ENCODE data around the gene RFX1.
A peak's percentile ranks its signal among the peaks of the same experiment; 100 is the strongest.

RFX1 gene

DNA sequence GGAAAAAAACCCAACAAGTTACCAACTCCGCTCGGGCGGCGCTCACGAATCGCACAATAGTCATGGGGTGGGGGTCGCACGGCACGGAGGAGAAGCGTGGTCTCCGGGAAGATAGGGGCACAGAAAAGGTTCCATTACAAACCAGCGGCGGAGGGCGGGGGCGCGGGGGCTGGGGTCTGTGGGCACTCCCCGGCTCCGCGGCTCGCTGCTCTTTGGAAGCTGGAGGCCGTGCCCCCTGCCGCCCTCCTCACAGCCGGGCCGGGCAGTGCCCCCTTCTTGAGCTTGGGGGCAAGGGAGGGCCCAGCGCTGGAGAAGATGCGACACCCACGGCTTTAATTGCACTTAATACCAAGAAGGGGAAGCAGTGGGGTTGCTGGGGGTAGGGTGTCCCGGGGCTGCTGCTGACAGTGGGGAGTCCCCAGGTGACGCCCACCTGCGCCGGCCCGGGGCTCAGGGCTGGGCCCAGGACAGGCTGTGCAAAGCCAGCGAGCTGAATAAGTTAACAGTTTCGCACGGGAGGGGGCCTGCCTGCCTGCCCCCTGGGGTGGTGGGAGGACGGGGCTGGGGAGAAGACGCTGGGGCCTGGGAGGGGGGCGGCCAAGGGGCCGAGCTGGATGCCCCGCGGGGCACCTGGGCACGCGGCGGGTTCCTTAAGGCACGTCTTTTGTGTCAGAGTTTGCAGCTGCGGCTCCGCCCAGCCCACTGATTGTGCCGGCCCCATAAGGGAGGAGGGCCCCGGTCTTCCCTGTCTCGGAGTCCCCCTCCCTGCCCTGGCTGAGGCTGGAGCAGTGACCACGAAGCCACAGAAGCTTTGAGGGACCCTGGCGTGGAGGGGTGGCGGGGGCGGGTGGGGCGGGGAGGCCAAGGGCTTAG, 44.1 kb downstream of the RFX1 start:
- DNase-seq (ENCODE audit: low read depth in 3 of 3, low spot score in 1 of 3), result no peak

DNA sequence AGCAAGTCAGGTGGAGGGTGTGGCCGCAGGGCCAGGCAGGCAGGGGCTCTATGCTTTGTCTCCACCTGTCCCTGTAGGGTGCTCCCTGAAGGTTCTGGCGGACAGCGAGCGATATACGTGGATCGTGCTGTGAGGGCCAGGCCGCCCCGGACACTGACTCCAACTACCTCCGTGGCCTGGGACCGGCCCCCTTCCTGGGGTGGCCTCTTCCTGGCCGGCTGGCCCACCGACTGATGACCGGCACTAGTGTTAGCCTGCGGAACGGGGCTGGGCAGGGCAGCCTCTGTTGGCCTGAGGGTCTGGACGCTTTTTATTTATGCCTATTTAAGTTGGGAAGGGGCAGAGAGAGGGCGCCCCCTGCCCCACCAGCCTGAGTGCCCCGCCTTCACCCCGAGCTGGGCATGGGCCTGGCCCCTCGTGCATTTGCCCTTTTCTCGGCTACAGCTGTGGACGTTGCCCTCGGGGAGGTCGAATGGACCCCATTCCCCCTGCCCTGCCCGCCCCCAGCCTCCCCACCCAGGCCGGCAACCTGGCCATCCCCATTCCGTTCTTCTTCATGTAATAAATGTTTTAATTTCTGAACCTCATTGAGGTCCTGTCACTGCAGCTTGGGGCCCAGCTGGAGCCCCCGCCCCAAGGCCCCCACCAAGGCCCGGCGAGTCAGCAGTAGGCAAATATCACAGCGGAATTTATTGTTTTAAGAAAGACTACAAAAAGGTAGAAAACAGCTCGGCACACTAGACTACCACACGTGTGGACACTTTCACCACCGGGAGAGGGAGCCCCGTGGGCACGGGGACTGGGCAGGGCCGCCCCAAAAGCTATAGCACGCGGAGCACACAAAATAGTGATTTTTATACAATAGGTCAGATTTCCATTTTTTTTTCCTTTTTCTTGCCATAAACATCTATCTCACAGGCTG, 45.0 kb downstream of the RFX1 start:
- DNase-seq (ENCODE audit: low read depth in 3 of 3, low spot score in 1 of 3), result no peak

DNA sequence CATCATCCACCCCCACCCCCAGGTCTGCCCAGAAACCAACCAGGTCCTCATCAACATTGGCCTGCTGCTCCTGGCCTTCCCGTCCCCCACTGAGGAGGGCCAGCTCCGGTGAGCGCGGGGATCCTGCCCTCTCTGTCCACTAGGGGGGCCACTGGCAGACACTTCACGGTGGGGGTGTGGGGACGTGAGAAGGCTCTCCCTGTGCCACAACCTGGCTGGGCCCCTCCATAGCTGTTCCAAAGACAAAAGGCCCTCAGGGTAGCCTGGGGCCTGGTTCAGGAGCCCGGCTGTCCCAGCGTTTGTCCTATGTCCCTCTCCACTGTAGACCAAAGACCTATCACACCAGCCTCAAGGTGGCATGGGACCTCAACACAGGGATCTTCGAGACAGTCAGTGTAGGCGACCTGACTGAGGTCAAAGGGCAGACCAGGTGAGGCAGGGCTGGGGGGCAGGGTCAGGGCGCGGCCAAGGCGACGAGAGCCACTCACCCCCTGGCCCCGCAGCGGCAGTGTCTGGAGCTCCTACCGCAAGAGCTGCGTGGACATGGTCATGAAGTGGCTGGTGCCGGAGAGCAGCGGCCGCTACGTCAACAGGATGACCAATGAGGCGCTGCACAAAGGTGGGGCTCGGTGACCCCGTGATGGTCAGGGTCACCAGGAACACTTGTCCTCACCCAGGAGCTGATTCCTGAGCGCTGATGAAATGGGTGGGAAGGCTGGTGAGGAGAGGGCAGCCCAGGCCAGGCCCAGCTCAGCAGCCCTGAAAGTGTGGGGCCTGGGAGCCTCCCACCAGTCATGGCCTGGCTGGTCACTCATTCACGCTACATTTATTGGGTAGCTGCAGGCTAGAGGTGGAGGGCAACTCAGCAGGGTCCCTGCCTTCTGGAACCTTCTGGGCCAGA, 45.9 kb downstream of the RFX1 start:
- DNase-seq (ENCODE audit: low read depth in 3 of 3, low spot score in 1 of 3), result no peak

DNA sequence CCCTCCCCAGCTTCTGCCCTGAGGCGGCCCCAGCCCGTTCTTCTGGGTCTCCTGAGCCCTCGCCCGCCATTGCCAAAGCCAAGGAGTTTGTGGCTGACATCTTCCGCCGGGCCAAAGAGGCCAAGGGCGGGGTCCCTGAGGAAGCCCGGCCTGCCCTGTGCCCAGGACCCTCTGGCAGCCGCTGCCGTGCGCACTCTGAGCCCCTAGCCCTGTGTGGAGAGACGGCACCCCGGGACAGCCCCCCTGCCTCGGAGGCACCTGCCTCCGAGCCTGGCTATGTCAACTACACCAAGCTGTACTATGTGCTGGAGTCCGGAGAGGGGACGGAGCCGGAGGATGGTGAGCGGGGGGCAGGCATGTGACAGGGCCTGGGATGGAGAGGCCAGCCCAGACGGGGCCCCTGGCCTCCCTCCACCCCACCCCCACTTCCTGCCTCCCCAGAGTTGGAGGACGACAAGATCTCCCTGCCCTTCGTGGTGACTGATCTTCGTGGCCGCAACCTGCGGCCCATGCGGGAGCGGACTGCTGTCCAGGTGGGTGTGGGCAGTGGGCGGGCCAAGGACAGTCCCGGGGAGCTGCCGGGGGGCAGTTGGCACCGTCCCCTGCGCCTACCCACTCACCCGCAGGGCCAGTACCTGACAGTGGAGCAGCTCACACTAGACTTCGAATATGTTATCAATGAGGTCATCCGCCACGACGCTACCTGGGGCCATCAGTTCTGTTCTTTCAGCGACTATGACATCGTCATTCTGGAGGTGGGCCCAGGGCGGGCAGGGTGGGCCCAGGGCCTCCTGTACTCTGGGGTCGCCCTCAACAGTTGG, 46.8 kb downstream of the RFX1 start:
- no peak for DNase-seq (ENCODE audit: low read depth in 3 of 3, low spot score in 1 of 3)

DNA sequence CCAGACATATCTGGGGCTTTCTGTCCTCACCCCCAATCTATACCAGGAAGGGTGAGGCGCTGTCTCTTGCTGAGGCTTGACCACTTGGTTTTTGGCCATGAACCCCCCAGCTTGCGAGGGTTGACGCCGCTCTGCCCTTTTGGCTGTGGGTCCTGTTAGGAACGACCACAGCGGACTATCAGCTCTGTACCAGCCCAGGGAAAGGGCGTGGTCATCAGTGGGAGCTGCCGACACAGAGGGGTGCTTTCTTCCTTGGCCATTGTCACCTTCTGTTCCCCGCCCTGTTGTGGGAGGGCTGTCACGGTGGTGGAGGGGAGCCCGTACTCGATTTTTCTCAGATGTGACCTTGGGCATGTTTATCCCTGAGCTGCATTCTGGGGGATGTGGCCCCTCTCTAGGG, 48.1 kb downstream of the RFX1 start:
- DNase-seq (ENCODE audit: low read depth in 3 of 3, low spot score in 1 of 3), result no peak

DNA sequence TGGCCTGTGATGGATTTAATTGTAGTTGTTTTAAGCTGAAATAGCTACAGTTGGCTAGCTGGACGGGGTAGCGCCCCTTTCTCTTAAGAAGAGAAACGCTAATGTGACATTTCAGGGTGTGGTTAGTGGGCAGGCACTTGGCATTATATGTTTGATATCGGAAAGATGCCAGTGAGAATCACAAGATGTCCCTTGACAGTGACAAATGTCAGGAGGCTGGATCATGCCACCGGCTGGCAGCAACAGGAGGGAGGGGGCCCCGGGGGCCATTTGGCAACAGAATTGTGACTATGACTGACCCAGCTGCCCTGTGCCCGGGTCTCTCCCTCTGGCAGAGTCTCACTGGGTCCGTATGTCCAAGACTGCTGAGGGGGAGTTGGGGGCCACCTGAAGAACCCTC, 49.1 kb downstream of the RFX1 start:
- DNase-seq (ENCODE audit: low read depth in 3 of 3, low spot score in 1 of 3), result no peak

DNA sequence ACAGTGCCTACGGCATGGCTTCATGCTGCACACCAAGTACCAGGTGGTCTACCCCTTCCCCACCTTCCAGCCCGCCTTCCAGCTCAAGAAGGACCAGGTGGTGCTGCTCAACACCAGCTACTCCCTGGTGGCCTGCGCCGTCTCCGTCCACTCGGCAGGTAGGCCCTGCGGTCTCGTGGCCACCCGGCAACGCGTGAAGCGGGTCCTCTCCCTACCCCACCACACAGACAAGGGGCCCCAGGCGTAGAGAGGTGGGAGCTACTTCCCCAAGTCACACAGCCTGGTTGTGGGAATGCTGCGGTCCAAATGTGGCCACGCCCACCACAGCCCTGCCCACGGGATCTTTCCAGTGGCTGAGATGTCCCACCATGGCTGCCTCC, 49.8 kb downstream of the RFX1 start:
- no peak for DNase-seq (ENCODE audit: low read depth in 3 of 3, low spot score in 1 of 3)

DNA sequence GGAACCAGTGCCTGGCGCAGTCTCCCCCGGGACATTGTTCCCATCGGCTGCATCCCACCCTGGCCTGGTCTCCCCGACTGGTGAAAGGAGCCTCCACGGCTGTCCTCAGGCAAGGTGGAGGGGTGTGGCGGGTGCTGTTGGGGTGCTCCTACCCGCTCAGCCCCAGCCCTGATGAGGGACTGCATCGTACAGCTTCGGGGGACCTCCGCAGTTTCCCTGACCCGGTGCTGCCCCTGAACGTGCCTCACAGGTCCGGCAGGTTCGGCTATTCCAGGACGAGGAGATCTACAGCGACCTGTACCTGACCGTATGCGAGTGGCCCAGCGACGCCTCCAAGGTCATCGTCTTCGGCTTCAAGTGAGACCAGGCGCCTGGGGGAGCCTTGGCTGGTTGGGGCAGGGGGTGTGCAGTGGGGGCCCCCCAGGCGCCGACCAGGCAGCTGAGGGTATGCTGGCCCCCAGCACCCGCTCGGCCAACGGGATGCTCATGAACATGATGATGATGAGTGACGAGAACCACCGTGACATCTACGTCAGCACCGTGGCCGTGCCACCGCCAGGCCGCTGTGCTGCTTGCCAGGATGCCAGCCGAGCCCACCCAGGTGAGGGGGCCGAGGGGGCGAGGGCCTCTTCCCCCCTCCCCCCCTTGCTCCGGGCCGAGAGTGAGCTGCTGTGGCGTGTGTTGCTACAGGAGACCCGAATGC, 50.3 kb downstream of the RFX1 start:
- DNase-seq (ENCODE audit: low read depth in 3 of 3, low spot score in 1 of 3), result no peak

DNA sequence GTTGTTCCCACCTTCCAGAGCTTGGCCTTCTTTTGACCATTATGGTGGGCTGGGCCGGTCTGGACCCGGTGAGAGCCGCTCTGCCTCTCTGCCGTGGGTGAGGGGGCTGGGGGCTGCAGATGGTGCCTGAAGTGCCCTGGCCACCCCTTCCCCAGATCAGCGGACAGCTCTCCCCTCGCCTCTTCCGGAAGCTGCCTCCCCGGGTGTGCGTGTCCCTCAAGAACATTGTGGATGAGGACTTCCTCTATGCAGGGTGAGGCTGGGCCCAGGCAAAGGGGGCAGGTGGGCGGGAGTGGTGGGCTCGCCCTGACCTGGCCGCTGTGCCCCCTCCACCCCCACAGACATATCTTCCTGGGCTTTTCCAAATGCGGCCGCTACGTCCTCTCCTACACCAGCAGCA, 51.9 kb downstream of the RFX1 start:
- no peak for DNase-seq (ENCODE audit: low read depth in 3 of 3, low spot score in 1 of 3)

DNA sequence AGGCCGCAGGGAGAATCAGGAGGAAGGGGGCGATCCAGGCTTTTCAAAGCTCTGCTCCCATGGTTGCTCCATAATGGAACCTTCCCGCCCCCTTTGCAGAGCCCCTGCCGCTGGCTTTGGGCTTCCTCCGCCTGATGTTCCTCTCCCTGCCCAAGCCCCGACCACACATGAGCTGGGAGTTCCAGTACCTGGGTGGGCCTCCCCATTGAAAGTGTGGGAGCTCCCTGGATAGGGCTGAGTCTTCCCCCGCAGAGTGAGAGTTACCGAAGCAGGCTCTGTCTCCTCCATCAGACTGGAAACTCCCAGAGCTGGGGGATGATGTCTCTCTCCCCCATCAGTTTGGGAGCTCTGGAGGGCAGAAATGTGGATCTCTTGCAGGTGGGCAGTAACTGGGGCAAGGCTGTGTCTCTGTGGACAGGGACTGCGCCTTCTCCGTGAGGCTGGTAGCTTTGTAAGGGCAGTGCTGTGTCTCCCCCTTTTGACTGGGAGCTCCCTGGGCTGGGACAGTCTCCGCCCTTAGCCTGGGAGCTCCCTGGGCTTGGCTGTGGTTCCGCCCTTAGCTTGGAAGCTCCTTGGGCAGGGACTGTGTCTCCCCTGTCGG, 53.1 kb downstream of the RFX1 start:
- no peak for DNase-seq (ENCODE audit: low read depth in 3 of 3, low spot score in 1 of 3)

DNA sequence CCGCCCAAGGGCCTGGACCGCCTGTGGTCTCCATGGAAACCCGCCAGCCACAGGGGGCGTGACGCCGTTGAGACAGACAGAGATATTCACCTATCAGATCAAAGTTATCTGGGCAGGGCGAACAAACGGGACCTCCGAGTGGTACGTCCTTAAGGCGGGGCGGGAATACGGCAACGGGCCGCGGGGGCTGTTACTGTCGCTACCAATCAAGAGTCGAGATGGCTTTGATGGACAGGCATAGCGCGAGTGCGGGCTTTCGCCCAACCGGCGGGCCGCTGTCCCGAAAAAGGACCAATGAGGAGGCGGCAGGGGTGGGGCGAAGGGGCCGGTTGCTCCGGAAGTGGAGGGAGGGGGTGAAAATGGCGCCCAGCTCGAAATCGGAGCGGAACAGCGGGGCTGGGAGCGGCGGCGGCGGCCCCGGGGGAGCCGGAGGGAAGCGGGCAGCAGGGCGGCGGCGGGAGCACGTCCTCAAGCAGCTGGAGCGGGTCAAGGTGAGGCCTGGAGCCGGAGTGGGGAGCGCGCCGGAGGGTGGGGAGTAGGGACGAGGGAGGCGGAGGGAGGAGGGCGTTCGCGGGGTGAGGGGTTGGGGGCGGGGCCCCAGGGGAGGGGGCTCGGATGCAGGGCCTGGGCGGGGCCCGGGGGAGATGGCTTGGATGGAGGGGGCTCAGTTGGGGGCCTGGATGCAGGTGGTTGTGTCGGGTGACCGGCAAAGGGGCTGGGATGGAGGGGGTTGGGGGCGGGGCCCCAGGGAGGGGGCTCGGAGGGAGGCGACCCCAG, 53.8 kb downstream of the RFX1 start, which contains the start of gene DCAF15:
Gene DCAF15, plus strand, starts transcription at position 356 of the 777 bp plus-strand sequence. Its CDS starts 4 bp downstream, at position 360.
- DNase-seq (ENCODE audit: low read depth in 3 of 3, low spot score in 1 of 3), result peak; percentile 93 to 99 (median 95)

DNA sequence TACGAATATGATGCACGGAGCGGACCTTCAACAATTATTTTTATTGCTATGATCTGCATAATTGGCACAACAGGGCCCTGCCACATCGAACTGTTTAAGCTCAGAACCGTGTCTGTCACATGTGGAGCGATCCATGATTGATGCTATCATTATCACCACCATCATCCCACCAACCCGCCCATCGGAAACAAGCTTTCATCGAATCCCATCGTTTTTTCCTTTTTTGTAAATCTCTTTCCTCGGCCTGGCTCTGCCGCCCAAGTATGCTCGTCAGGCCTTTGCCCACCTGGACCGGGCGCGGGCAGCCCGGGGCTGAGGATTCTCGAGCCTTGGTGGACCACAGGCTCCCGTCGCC, 54.3 kb downstream of the RFX1 start:
- no peak for DNase-seq (ENCODE audit: low read depth in 3 of 3, low spot score in 1 of 3)

DNA sequence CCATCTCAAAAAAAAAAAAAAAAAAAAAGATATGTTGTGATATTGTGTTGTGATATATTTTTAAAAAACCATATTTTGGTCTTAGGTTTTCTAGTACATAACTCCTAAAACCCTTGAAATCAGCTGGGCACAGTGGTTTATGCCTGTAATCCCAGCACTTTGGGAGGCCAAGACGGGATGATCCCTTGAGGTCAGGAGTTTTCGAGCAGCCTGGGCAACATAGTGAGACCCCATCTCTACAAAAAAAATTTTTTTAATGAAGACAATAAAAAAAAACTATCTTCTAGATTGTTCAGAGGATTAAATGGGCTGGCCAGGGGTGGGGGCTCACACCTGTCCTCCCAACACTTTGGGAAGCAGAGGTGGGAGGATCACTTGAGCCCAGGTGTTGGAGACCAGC, 55.1 kb downstream of the RFX1 start:
- DNase-seq (ENCODE audit: low read depth in 3 of 3, low spot score in 1 of 3), result no peak

DNA sequence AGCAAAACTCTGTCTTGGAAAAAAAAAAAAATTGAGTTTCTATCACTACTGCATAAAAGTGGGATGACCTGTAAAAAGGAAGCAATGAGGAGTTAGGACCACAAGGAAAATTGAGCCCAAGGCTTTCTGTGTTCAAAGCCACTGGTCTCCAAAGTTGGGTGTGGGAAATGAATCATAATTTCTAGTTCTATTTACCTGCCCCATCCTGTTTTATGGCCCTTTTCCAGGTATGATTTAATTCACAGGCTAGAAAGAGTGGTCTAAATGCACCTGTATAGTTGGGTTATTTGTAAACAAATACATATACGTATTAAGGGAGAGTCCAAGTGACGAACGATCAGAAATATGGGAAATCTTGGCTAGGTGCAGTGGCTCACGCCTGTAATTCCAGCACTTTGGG, 59.7 kb downstream of the RFX1 start:
- no peak for DNase-seq (ENCODE audit: low read depth in 3 of 3, low spot score in 1 of 3)

DNA sequence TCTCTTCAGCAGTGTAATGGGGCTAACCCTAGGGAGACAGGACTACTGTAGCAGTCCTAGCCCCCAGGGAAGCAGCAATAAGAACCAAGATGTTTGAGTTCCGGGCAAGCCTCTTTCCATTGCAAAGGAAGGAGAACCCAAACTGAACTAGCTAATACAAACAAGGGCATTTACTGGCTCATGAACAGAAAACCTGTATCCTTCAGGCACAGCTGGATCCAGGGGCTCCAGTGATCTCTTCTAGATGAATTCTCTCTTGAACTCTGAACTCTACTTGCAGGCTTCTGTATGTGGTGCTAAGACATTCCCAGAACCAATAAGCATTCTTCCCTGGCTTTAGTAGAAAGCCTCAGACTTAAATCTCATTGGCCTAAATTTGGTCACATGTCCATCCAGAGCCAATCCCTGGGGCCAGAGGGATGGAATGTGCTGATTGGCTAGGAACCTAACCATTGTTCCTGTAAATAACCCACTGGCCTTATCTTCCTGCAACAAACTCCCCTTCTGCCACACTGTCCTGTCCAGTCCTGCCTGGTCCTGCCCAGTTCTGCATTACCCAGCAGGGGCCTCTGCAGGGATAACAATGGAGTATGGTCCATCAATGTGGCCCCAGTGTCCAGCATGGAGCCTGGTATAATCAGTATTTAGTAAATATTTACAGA, 64.0 kb downstream of the RFX1 start:
- DNase-seq (ENCODE audit: low read depth in 3 of 3, low spot score in 1 of 3), result no peak

DNA sequence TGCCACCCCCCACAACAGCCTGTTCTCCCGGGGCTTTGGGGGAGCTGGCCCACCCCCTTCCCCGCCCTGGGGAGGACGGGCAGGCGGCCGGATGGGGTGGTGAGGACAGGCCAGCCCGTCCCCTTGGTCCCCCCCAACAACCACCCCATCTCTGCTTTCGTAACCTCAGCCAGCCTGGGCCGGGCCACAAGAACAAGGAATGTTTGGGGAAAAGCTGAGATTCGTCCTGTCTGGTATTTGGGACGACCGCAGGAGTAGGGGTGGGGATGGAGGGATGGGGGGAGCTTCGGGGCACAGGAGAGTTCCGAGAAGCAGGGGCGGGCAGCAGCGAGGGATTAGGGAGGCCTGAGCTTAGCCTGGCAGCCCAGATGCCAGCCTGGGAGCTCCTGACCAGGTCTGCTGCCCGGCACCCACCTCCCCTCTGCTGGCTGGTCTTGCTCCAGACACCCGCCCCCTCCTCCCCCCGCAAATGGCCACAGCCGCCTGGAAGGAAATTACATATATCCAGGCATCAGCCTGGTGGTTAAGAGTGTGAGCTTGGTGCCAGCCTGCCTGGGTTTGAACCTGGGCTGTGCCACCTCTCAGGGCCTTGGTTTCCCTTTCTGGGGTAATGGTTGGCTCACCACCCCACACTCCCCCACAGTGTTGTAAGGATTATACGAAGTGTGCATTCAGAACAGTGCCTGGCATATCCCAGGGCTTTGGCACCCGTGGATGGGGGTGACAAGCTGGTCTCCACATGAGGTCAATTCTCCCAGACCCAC, 67.6 kb downstream of the RFX1 start, which contains the start of gene PODNL1:
Gene PODNL1, minus strand, starts transcription at position 117 of the 764 bp plus-strand sequence. CDS start 236 bp downstream, outside the sequence.
- DNase-seq (ENCODE audit: low read depth in 3 of 3, low spot score in 1 of 3), result no peak

All from stimulated activated CD4-positive, alpha-beta T cell treated with anti-CD3 and anti-CD28 coated beads, TNF-alpha, amount 100 ng/mL, for 1 hour (primary cell).